ENCODE measurements around the gene DNAJC27. TPM values are rescaled to one million over a fixed set of nuclear protein-coding genes. Genes with fewer than 3 reads are reported as not detected.
A peak's percentile ranks its signal among the peaks of the same experiment; 100 is the strongest.

Gene DNAJC27
- total RNA-seq, 1 donor from 2014 or later: 23.0 TPM

DNA sequence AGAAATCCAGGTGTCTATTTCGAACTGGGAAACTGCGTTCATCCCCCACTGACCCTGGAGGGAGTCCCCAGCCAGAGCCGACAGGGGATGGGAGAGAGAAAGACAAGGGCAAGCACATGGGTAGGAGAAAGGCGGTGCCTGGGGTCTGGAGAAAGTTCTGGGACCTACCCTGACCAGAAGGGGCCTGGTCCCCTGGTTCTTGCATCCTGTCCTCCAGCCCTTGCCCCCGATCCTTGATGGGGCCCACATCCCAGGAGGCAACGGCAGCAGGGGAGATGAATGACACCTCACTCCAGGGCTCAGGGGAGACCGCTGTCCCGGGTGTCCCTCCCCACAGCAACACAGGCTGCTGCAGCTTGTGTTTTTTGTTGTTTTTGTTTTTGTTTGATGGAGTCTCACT is 56.6 kb downstream of the DNAJC27 start:
- intact Hi-C loops (cut with DNase I): no loop called here
- DNase-seq (ENCODE audit: low spot score): peak; percentile 49
- no peak for ATAC-seq

DNA sequence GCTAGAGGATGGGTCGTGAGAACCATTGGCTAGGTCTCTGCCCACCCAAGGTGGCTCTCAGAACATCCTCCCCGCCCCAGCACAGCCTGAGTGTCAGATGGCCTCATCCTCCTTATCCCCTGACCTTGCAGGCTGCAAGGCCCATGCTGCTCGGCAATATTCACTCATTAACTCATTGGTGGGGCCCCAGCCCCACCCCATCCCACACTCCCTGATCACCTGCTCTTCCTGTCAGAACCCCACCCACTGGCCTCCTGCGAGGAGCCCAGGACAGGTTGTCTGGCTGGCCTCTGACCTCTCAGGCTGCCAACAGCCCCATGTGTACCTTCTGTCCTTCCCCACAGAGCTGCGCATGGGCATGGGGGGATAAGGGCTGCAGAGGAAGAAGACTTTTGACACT is 57.0 kb downstream of the DNAJC27 start:
- intact Hi-C loops (cut with DNase I): no loop called here
- ATAC-seq (no peak), DNase-seq (ENCODE audit: low spot score) (peak; percentile 52)

GRCh38 chr2:24913911-24914310 is 57.8 kb downstream of the DNAJC27 start:
- intact Hi-C loops (cut with DNase I): no loop called here
- DNase-seq (ENCODE audit: low spot score) (peak; percentile 57), ATAC-seq (peak; percentile 23)

- DNase-seq (ENCODE audit: low spot score): no peak
- peak; percentile 7 for ATAC-seq
- intact Hi-C loops (cut with DNase I): no loop called here
Observed at GRCh38 chr2:24912986-24913385, 58.8 kb downstream of the DNAJC27 start.

GRCh38 chr2:24912523-24912922 is 59.2 kb downstream of the DNAJC27 start:
- no peak for DNase-seq (ENCODE audit: low spot score)
- intact Hi-C loops (cut with DNase I): no loop called here
- ATAC-seq: no peak

GRCh38 chr2:24910245-24910644 is 61.5 kb downstream of the DNAJC27 start:
- ATAC-seq: no peak

DNA sequence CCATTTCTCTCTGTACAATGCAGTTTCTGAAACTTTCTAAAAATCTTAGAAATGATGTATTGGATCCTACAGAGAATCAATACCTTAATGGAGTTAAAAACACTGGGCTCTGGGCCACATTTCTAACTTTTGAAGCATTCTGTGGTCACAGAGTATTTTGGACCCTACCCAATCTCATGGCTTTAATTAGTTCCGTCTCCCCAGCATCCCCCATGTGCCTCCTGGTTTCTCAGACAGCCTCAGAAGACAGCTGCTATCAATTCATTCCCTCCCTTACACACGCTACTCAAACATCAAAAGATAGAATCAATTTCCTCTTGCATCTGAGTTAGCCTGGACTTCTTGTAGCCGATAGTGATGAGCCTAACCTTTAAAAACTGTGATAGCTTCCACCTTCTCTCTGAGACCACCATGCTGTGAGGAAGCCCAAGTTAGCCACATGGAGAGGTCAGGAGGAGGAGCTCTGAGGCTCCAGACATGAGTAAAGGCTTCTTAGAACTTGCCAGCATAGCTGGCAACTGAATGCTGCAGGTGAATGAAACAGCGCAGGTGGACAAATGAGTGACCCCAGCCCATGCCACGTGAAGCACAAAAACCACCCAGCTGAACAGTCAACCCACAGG is 62.1 kb downstream of the DNAJC27 start:
- ATAC-seq (no peak), DNase-seq (ENCODE audit: low spot score) (peak; percentile 31)

More at GRCh38 chr2:24910245-24910644, 61.5 kb downstream of the DNAJC27 start:
- intact Hi-C loops (cut with DNase I): no loop called here
- no peak for DNase-seq (ENCODE audit: low spot score)

GRCh38 chr2:24908461-24908901 is 63.3 kb downstream of the DNAJC27 start:
- intact Hi-C loops (cut with DNase I): no loop called here
- ATAC-seq: peak; percentile 47
- peak; percentile 51 for DNase-seq (ENCODE audit: low spot score)

More for the DNA sequence above, 62.1 kb downstream of the DNAJC27 start:
- intact Hi-C loops (cut with DNase I): no loop called here

DNA sequence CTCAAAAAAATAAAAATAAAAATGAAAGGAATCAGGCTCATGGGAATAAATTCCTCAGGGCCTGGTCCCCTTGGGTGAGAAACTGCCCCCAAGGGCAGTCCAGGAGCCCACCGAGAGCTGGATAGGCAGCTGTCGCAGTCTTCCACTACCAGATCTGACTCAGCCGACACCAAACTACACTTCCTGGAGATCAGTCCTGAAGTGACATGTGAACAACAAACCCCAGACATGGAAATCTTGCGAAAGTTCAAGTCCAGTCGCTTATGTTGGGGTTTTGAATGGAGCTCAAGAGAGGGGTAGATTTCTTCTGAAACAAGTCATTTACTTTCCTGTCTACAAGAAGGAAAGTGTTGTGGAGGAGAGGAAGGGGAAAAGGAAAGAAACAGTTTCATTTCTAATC is 64.6 kb downstream of the DNAJC27 start:
- no peak for ATAC-seq
- intact Hi-C loops (cut with DNase I): no loop called here
- no peak for DNase-seq (ENCODE audit: low spot score)

GRCh38 chr2:24906466-24906865 is 65.3 kb downstream of the DNAJC27 start:
- intact Hi-C loops (cut with DNase I): no loop called here
- no peak for ATAC-seq

GRCh38 chr2:24903161-24904103 is 68.3 kb downstream of the DNAJC27 start:
- ATAC-seq (no peak), DNase-seq (ENCODE audit: low spot score) (peak; percentile 51)
- intact Hi-C loops (cut with DNase I): no loop called here

More at GRCh38 chr2:24906466-24906865, 65.3 kb downstream of the DNAJC27 start:
- DNase-seq (ENCODE audit: low spot score): peak; percentile 44

- ATAC-seq (no peak), DNase-seq (ENCODE audit: low spot score) (peak; percentile 33)
- intact Hi-C loops (cut with DNase I): no loop called here
Observed at GRCh38 chr2:24899361-24899910, 72.3 kb downstream of the DNAJC27 start.

DNA sequence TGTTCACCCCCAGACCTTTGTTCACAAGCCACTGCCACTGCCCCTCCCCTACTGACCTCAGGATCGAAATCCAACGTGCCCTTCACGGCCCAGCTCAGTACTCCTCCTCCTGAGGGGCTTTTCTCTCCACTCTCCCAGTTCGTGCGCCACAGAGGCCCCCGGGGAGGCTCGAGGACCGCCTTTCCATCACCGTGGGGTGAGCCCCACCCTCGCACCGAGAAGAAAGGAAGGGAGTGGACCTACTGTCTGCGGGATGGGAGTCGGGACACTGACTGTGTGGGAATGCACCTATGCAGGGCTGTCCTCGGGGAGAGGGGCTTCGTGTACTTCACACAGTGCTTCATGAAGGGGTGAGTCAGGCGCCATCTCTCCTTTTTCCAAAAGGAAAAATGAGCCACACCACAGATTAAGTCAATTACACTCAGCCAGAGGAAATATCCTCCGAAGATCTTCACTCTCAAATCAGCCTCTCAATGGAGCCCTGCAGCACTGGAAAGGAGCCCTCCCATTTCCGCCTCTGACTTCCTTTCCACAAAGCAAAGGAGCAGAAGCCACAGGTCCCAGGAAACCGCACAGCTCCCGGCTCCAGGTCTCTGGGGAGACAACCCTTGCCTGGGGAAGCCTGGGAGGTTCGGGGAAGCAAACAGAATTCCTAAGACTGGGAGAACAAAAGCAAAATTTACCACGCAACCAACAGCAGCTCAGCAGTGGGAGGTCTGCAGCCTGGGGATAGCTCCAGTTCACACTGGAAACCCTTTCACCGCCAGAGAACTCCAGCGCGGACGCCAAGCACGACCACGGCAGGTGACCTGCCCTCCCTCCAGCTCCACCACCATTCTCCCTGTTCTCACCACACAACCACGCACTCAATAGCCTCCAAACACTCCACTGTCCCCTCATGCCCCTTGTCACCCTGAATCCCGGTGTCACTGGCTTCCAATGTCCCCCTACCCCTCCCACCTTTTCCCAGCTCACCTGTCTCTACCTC is 73.3 kb downstream of the DNAJC27 start:
- intact Hi-C loops (cut with DNase I): no loop called here
- ATAC-seq (peak; percentile 47), DNase-seq (ENCODE audit: low spot score) (peak; percentile 54)

- ATAC-seq (no peak), DNase-seq (ENCODE audit: low spot score) (no peak)
- intact Hi-C loops (cut with DNase I): loop anchor here (5.0 kb wide), 1 partner anchor 1027 kb away; no protein-coding TSS in a partner anchor
Observed at GRCh38 chr2:24894750-24895149, 77.0 kb downstream of the DNAJC27 start.

DNA sequence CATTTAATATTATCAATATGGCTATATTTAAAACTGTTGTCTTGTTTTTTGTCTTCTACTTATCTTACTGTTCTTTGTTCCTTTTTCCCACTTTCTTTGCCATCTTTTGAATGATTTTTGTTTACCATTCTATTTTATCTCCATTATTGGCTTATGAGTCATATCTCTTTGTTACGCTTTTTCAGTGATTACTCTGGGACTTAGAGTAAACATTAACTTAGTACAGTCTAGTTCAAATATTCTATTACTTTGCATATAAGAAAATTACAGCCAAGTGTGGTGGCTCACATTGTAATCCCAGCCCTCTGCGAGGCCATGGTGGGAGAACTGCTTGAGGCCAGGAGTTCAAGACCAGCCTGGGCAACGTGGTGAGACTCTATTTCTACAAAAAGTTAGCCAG is 77.8 kb downstream of the DNAJC27 start:
- DNase-seq (ENCODE audit: low spot score) (no peak), ATAC-seq (no peak)
- intact Hi-C loops (cut with DNase I): loop anchor here (5.0 kb wide), 1 partner anchor 1027 kb away; no protein-coding TSS in a partner anchor
